Camera-type eye (tissue), 1 donor: ENCODE data around the gene GRB14. TPM values are rescaled to one million over a fixed set of nuclear protein-coding genes. Genes with fewer than 3 reads are reported as not detected.

Source experiments
- total RNA-seq: library from RNA; depleted of rRNA; stranded (reverse); fragments of >200 nt; gene quantifications from one replicate; pipeline ENCODE4 v1.2.3, GENCODE V29; 2014

Gene GRB14
- total RNA-seq: 7.8 TPM

DNA sequence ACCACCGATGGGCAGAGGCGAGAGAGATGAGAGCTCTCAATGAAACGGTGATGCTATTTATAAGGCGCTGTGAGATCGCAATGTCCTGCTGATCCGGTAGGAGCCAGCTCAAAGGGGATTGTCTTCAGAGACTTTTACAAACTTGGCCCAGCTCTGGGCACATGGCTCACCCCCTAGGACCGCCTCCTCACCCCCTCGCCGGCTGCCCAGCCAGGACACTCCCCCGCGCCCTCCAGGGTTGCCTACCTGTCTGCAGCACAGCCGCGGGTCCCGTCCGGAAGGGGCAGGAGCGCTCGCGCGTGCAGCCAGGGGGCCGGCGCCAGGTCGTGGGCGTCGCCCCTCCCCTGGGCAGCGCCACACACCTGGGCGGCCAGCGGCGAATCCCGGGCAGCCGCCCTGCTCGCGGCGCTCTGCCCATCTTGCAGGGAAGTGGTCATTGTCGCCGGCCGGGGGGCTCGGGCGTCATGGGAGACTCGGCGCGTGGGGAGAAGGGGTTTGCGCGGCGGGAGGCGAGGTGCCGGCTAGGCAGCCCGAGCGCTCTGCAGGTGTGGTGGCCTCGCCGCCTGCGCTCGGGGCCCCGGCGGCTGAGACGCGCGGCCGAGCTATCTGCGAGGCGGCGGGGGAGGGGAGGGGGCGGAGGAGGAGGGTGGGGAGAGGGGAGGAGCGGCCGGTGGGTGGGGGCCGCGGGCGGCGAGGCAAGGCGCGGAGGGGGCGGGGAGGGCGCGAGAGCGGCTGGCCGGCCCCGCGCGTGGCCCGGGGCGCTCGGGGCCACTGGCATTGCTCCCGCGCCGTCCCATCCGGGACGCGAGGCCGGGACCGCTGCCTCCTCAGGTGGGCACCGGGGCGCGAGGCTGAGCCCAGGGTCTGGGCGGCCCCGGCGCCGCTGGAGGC lies at the start of gene GRB14:
Gene GRB14 (minus strand): TSS at position 610 of the 891 bp plus-strand sequence. CDS start 173 bp downstream, at position 437.

Other genes with a start within 250 kb of the GRB14 start
- gene COBLL1, start 220.3 kb upstream of the GRB14 start, total RNA-seq: 92.7 TPM